Measurements from ENCODE around the gene AAK1.
"Not testable (repeated sequence)": the region's sequence is repeated elsewhere in the genome, so short reads cannot be mapped to it uniquely, and the experiment has no call there.

Gene AAK1

DNA sequence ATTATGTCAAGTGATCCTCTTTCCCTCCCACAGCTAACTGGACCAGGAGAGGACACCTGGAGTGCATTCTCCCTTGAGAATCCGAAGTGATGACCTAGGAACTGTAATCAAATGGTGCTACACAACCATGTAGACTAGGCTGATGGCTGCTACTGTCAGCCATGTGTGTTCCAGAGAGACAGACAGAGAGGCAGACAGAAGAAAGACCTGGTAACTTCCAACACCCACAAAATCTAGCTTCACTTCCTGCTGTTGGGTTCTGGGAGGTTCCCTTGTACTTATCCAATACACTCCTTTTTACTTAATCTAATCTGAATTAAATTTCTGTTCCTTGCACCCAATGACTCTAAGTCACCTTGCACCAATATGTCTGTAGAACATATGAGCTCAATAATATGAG, 72.3 kb downstream of the AAK1 start:
- DNase-seq (ENCODE audit: low read depth) = no peak

DNA sequence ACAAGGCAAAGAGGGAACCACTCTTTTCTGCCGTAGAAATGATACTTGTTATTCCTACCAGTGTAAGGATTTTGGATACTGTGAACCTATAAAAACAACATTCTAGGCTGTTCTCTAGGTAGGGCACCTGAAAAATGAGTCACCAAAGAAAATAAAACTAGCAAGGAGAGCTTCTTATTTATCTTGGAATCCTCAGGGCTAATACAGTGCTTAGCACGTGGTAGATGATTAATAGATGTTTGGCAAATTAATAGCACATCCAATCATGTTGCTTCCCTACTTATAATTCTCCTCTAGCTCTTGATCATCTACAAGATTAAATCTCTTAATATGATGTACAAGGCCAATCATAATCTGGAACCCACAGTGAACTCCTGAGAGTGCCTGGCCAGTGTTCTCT, 73.1 kb downstream of the AAK1 start:
- DNase-seq (ENCODE audit: low read depth) = no peak

DNA sequence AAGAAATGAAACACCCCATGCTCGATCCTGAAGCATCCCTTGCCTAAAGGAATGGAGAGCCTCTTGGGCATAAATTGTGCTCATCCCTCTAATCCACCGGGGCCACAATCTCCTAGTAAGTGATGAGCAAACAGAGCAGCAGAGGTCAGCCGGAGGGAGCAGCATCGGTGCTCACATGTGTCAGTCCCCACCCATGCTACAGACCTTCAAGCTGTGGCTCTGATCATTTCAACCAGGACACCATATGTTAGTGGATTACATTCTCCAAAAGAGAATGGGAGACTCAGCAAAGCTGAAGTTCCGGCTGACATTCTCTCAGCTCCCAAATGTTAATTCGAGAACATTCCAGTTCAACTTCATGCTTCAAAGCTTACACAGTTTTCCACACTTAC, 75.6 kb downstream of the AAK1 start:
- DNase-seq (ENCODE audit: low read depth) = no peak

DNA sequence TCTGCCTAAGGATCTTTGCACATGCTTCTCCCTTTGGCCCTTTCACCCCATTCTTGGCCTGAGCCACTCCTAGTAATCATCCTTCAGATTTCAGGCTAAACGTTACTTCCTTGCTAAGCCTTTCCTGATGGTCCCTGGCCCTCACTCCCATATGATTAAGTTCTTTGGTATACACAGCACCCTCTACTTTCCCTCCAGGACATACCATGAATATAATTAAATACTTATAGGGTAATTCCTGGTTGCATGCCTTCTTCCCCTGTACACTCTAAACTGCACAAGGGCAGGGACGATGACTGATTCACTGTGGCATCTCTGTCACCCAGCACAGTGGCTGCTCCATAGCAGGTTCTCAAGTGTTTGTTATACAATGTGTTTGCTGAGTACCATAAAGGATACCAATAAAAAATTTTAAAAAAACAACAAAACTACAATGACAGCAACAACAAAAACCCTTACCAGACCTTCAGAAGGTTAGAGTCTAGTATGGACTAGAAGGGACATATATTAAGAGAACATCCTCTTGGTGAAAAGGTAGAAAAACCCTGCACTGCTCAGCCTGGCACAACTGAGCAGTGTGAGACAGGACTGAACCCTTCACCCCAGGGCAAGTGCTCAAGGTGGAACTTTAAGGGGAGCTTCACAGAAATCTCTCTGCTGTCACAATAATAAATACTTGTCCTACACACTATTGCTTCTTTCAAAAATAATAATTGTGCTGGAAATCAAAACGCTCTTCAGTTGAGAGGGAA, 76.2 kb downstream of the AAK1 start:
- no peak for DNase-seq (ENCODE audit: low read depth)

DNA sequence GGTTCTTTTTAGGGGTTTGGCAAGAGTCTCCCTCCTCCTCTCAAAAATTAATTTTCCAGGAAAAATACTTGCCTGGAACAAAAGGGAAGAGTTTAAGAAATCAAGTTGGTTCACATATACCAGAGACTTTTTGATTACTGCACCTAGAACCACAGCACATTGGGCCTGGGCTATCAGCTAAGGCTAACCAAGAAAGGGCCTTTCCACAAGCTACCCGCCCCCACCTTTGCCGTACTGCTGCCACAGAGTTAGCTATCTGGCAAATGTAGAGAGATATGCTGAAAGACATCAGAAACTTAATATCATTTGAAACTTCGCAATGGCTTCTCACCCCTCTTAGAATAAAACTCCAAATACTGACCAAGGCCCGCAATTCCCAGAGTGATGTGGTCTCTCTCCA, 76.9 kb downstream of the AAK1 start:
- no peak for DNase-seq (ENCODE audit: low read depth)

DNA sequence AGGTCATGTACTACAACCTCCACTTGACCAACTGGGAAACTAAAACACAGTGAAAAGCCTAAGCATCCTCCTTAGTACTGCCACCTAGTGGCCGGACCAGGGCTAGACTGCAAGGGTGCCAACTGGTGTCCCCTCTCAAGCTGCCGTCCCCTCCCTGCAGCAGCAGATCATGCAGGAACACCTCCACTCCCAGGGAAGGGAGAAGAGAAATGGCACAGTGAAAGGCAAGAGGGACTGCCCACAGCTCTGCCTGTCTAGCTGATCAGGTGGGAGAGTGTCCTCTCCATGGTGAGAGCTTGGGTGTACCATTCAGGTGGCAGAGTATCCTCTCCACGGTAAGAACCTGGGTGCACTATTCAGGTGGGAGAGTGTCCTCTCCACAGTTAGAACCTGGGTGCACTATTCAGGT, 78.1 kb downstream of the AAK1 start:
- DNase-seq (ENCODE audit: low read depth) = no peak

DNA sequence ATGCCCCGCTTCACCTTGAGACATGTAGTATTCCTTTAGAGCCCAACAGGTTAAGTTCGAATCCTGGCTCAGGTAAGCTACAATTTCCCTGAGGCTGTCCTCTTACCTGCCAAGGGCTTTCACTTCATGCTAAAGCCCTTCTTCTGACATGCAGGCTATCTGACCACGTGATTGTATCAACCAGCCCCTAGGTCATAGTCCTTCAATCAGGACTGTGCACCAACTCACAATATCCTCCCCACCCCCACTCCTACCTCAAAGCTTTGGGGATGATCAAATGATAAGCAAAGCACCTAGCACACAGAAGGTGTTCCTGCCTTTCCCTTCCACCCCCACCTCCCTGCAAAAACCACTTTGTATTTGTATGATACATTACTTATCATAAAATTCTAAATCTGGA, 78.9 kb downstream of the AAK1 start:
- DNase-seq (ENCODE audit: low read depth) = no peak

DNA sequence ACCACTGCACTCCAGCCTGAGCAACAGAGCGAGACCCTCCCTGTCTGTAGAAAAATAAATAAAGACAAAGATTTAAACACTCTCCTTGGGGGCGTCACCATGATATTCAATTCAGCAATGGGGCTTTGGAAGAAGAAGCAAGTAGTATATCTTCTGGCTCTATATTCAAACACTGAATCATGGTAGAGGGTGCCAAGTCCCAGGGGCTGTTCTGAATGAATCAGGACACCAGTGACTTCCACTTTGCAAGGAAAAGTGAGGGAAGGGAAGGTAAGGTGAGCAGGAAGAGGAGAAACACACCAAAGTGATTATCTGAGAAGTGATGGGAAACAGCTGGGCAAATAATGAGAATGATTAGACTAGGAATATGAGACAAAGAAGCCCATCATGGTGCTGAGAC, 80.5 kb downstream of the AAK1 start:
- no peak for DNase-seq (ENCODE audit: low read depth)

DNA sequence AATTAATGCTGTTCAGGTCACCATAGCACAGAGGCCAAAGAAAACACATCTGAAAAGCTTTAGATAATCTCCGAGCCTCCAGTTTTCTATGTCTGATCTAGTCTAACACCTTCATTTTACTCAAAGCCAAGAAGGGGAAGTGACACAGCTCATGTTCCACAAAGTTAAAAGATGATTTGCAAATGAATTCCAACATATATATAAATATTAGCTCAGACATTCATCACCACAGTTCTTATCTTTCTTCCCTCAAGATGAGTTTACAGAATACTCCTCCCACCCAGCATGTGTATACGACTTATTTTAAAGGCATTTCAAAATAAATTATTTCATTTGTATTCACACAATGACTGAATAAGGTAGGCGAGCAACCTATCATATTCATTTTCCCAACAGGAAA, 82.4 kb downstream of the AAK1 start:
- DNase-seq (ENCODE audit: low read depth) = no peak

DNA sequence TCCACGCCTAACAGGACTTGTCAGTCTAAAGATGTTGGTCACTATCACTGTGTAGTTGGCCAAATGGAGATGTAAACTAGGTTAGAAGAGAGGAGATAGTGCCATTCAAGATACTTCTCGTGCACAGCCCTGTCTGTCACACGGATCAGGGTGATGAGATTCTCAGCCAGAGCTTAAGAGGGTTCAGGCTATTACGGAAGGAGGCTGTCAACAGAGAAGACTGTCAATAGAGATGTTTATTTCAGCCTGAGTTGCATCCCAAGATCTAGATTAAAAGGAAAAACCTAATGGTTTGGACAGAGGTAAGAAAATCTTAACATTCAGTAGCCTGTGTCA, 83.4 kb downstream of the AAK1 start:
- no peak for DNase-seq (ENCODE audit: low read depth)

DNA sequence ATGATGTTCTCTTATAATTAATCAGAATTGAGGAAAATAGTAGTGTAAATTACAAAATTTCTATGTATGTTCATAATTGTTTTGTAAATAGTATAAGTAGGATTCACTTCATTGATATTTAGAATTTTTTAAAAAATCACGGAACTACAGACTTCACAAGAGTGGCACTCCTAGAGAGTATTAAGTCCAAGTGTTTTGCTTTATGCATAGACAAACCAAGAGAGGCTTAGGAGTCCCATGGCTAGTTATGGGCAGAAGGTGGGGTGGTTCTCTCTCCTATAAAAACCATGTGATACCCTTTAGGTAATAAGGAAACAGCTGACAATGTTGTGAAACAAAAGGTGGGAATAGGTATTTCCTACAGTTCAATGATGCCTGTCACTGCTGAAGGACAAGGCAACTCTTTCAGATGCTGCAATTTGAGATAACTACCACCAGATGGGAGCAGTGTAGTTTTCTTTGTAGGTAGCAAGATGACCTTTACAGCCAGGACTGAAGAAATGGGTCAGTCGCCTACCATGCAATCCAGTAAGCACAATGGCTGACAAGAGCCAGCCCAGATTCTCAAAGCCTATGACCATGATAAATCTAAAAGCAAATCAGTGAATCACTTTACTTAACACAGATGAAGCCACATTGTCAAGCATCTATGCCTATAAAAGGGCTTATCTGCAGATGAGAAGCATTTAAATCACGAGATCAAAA, 83.9 kb downstream of the AAK1 start:
- DNase-seq (ENCODE audit: low read depth) = no peak

DNA sequence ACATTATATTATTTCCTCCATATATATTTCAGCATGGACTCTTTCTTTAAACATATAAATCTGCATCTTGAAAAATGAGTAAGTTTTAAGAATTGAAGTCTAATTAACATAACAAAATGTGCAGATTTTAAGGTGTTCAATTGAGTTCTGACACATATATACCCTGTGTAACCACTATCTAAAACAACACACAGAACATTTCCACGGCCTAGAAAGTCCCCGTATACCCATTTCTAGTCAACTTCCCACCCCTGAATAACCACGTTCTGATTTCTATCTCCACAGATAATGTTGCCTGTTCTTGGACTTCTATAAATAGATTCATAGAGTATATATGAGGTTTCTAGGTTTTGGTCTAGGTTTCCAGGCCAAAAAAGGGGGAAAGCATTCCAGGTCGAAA, 87.5 kb downstream of the AAK1 start:
- no peak for DNase-seq (ENCODE audit: low read depth)

DNA sequence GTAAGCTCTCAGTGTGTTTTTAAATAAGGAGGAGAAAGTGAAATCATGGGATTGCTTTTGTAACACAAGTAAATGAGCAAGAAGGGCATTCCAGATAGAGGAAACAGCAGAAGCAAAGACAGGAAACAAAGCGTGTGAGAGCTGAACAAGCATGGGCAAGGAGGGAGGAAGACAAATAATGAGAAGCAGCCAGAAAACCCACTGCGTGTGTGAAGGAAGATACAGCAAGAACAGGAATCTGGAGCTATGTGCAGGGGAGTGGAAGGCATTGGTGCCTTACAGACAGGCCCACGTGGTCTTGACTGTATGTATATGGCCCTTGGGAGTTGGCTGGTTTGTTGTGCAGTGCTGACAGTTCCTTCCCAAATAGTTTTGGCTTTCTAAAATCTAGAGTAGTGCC, 88.6 kb downstream of the AAK1 start:
- DNase-seq (ENCODE audit: low read depth) = no peak

DNA sequence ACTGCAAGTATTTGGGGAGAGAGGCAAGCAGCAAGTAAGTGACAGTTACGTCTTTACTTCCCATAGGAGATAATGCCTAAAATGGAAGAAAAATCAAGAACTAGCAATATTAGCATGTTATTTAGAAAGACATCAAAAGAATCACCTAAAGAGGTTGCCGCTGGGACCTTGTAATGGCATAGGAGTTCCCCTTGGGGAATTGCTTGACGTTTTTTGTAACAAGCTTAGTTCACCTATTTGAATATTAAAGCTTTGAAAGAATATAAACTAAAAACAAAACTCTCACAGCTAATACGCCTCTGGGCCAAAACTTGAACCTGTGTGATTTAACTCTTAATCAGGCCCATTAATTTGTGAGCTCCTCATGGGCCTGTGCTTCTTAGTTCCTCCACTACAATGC, 89.0 kb downstream of the AAK1 start:
- no peak for DNase-seq (ENCODE audit: low read depth)

DNA sequence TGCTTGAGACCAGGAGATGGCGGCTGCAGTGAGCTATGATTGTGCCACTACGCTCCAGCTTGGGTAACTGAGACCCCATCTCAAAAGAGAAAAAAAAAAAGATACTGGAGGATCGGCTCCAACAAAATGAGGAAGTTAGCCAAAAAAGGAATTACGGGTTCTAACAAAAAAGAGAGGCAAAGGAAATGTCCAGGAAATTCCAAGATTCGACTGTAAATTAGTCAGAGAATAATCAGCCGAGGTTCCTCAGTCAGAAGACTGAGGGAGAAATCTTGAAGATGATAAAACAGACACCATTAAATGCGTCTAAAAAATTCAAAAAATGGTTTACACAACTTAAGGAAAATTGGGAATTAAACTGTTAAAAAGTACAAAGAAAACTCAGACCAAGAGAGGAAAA, 89.5 kb downstream of the AAK1 start:
- DNase-seq (ENCODE audit: low read depth) = no peak

DNA sequence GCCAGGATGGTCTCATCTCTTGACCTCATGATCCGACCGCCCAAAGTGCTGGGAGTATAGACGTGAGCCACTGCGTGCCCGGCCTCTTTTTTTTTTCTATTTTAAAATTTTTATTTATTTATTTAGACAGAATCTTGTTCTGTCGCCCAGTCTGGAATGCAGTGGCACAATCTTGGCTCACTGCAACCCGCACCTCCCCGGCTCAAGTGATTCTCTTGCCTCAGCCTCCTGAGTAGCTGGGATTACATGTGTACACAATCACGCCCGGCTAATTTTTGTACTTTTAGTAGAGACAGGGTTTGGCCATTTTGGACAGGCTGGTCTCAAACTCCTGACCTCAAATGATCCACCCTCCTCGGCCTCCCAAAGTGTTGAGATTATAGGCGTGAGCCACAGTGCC, 93.0 kb downstream of the AAK1 start:
- not testable (repeated sequence) for DNase-seq (ENCODE audit: low read depth)

DNA sequence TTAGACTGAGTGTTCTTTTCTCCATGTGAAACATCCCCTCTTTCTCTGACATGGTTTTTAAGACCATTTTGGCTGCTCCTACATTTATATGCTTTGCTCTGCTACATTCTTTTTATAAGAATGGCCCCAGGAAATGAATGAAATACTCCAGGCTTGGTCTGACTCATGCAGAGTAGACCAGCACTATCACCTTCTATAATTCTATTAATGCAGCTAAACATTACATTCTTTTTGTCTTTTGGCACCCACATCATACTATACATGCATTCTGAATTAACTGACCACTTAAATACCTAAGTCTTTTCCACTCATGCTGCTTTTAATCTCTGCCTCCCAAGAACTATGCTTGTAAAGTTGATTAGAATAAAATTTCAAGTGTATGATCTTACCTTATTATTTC, 94.1 kb downstream of the AAK1 start:
- no peak for DNase-seq (ENCODE audit: low read depth)

DNA sequence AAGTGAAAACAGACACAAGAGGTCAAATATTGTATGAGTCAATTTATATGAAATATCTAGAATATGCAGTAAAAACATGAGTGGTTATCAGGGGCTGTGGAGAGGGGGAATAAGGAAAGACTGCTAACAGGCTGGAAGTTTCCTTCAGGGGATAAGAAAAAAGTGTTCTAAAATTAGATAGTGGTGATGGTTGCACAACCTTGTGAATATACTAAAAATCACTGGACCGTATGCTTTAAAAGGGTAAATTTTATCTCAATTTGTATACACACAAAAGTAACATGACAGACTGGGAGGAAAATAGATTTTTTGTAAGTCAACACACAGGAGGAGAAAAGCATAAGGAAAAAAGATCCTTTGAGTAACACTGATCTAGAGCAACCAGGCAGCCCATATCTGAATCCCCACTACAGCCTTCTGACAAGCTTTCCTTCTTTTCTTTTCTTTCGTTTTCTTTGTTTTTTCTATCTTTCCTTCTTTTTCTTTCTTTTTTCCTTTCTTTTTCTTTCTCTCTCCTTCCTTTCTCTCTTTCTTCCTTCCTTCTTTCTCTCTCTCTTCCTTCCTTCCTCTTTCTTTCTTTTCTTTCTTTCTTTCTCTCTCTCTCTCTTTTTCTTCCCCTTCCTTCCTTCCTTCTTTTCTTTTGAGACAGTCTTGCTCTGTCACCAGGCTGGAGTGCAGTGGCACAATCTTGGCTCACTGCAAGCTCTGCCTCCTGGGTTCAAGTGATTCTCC, 95.4 kb downstream of the AAK1 start:
- no peak for DNase-seq (ENCODE audit: low read depth)

DNA sequence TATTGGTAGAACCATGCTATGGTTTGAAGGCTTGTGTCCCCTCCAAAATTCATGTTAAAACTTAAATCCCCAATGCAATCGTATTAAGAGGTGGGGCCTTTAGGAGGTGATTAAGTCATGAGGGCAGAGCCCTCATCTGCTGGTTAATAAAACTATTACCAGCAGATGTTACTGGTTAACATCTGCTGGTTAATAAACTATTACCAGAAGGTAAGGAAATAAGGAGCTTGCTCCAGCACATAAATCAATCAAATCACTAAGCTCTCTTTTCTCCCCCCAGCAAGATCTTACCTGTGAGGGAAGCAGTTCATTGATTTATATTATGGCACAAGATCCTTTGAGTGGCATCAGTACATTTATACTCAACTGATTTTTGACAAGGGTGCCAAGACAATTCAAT, 96.9 kb downstream of the AAK1 start:
- DNase-seq (ENCODE audit: low read depth) = no peak

DNA sequence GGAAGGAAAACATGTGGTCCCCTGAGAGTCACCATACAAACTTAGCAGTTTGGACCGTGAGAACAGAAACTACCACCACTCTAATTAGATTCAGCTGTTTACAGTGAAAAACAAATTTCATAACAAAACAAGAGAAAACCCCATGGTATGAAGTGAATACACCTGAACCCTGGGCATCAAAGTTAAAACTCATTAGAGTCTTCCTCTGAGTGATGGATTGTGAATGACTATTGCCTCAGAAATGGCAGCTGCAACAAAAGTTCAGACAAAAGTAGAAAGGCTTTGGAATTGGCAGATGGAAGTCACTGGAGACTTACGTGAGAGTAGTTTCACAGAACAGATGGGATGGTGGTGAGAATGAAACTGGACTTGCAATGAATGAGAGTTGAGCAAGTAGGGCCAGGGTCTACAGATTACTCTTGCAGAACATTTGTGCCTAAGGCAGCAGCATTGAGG, 98.0 kb downstream of the AAK1 start:
- no peak for DNase-seq (ENCODE audit: low read depth)

DNA sequence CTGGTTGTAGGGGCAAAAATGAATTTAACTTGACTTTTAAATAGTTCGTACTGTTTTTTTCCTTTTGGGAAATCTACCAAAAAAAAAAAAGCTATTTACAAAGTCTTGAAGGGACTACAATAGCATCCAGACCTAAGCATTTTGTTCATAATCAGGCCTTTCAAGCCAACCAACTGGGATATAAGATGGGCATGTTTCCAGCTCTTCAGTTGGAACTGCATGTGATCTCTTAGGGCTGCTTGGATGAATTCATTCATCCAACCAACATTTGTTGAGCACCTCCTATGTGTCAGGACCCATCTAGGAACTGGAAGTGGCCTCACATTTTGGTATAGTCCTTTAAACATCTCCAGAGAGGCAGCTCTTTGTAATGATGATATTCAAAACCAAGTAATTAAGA, 98.6 kb downstream of the AAK1 start:
- DNase-seq (ENCODE audit: low read depth) = no peak

DNA sequence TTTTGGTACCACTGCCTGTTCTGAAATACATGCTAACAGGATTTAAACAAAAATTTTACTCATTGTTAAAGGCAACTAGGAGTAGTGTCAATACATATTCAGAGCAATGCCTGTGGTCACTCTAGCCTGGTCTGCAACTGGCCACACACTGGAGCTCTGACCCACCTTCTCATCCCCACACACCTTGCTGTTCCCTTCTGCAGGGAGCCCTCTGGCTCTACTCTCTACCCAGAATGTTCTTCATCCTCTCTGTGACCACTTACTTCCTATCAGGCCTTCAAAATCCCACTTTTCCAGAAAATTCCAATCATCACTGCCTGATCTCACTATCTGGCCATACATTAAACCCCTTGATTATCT, 104.0 kb downstream of the AAK1 start:
- no peak for DNase-seq (ENCODE audit: low read depth)

DNA sequence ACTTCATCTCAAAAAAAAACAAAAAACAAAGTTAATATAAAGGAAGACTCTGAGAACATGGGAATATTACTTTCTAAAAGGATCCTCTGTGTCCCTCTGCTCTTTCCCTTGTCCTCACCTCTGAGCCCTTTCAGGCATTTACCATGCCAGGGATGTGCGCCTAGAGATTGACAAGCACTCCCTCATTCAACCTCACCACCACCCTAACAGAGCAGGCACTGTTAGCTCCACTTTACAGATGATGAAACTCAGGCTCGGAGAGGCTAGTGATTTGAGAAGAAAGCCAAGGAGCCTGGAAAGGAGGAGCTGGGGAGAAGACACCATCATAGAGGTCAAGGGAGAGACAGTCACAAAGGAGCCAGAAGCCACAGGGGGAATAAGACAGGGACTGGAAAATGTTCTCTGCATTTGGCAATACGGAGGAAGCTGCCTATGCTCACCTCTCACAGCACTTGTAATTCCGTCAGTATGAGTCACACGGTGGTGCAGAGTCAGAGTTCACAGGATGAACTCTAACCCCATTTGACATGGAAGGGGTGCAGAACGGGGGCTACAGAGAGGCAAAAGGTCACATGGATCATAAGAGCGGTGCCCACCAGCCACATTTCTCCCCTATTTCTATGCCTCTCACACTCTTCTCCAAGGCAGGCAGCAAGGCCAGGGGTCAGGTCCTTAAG, 104.5 kb downstream of the AAK1 start:
- no peak for DNase-seq (ENCODE audit: low read depth)
